Chondrocyte (in vitro differentiated cells): ENCODE results near the gene ISG15. TPM values are rescaled to one million over a fixed set of nuclear protein-coding genes. Genes with fewer than 3 reads are reported as not detected.
"Not testable (repeated sequence)": the region's sequence is repeated elsewhere in the genome, so short reads cannot be mapped to it uniquely, and the experiment has no call there.

ENCODE experiments used
- DNase-seq: peaks from one replicate; pipeline ENCODE4 v3.0.0; 2021; ENCODE audit warnings: mixed read lengths, low spot score
- H3K27ac Mint-ChIP-seq: one replicate; pipeline ENCODE4 v1.8.0; 2021; ENCODE audit warnings: mild to moderate bottlenecking, moderate library complexity, mixed read lengths; ENCODE audit not compliant: unreplicated experiment
- H3K27me3 Mint-ChIP-seq: 2 replicates; pipeline ENCODE4 v1.8.0; 2021; ENCODE audit warnings: low read depth, mixed read lengths
- H3K36me3 Mint-ChIP-seq: 2 replicates; pipeline ENCODE4 v1.8.0; 2021; ENCODE audit warnings: low read depth, mixed read lengths
- H3K4me1 Mint-ChIP-seq: 2 replicates; pipeline ENCODE4 v1.8.0; 2021; ENCODE audit warnings: low read depth, mild to moderate bottlenecking, mixed read lengths
- H3K4me3 Mint-ChIP-seq: one replicate; pipeline ENCODE4 v1.8.0; 2021; ENCODE audit warnings: mild to moderate bottlenecking, moderate library complexity, mixed read lengths; ENCODE audit not compliant: unreplicated experiment
- H3K9me3 Mint-ChIP-seq: 2 replicates; pipeline ENCODE4 v1.8.0; 2021; ENCODE audit warnings: low read depth, mixed read lengths
- total RNA-seq: library from RNA; stranded (reverse); gene quantifications from 3 replicates; pipeline ENCODE4 v1.2.1, GENCODE V29; 2021
- TF ChIP-seq, protein P1 (sequence below): fragments of 200-600 bp; sonication (generic); IDR thresholded peaks from 2 replicates; pipeline ENCODE4 v1.5.0; 2021; ENCODE audit warnings: antibody characterized with exemption, mild to moderate bottlenecking, moderate library complexity

Gene ISG15
- total RNA-seq, 1 donor from 2014 or later: 42.2 TPM

DNA sequence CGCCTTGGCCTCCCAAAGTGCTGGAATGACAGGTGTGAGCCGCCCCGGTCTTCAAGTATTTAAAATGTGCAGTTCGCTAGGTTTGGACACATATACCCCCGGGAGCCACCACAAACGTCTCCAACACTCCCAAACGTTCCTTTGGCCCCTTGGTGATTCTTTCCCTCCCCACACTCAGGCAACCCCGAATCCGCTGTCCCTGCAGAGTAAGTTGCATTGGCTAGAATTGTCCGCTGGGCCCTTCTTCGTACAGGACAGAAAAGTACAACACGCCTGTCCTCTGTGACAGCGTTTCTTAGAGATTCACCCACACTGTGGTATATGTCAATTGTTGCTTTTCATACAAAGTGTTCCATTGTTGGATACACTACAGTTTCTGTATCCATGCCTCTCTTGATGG, 28.2 kb upstream of the ISG15 start:
- H3K36me3 Mint-ChIP-seq: peaks cover 5% of the 10 kb centered on the region
- no peaks in the 10 kb centered on the region for H3K4me1 Mint-ChIP-seq
- peaks cover 5% of the 10 kb centered on the region for H3K27me3 Mint-ChIP-seq
- no peak overlapping the region for H3K4me3 Mint-ChIP-seq
- no peak overlapping the region for H3K27ac Mint-ChIP-seq
- TF ChIP-seq, protein P1, sequence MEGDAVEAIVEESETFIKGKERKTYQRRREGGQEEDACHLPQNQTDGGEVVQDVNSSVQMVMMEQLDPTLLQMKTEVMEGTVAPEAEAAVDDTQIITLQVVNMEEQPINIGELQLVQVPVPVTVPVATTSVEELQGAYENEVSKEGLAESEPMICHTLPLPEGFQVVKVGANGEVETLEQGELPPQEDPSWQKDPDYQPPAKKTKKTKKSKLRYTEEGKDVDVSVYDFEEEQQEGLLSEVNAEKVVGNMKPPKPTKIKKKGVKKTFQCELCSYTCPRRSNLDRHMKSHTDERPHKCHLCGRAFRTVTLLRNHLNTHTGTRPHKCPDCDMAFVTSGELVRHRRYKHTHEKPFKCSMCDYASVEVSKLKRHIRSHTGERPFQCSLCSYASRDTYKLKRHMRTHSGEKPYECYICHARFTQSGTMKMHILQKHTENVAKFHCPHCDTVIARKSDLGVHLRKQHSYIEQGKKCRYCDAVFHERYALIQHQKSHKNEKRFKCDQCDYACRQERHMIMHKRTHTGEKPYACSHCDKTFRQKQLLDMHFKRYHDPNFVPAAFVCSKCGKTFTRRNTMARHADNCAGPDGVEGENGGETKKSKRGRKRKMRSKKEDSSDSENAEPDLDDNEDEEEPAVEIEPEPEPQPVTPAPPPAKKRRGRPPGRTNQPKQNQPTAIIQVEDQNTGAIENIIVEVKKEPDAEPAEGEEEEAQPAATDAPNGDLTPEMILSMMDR: no peak
- peaks cover 6% of the 10 kb centered on the region for H3K9me3 Mint-ChIP-seq
- no peak for DNase-seq

DNA sequence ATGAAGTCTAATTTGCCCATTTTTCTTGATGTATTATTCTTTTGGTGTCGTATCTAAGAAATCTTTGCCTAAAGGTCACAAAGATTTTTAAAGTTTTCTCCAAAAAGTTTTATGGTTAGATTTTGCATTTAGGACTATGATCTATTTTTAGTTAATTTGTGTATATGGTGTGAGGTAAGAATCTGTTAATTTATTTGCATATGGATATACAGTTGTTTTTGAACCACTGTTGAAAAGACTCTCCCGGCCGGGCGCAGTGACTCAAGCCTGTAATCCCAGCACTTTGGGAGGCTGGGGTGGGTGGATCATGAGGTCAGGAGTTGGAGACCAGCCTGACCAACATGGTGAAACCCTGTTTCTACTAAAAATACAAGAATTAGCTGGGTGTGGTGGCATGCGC, 25.2 kb upstream of the ISG15 start:
- not testable (repeated sequence) for H3K27me3 Mint-ChIP-seq, DNase-seq, H3K4me3 Mint-ChIP-seq, H3K4me1 Mint-ChIP-seq, H3K27ac Mint-ChIP-seq
- Mint-ChIP-seq H3K9me3 (peaks cover 17% of the 10 kb centered on the region), H3K36me3 (peaks cover 15% of the 10 kb centered on the region)

DNA sequence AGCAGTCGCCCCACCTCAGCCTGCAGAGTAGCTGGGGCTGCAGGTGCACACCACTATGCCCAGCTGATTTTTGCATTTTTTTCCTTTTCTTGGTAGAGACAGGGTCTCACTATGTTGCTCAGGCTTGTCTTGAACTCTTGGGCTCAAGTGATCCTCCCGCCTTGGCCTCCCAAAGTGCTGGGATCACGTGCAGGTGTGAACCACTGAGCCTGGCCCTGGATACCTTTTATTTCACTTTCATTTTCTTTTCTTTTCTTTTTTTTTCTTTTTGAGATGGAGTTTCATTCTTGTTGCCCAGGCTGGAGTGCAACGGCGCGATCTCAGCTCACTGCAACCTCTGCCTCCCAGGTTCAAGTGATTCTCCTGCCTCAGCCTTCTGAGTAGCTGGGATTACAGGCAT, 22.0 kb upstream of the ISG15 start:
- H3K27me3 Mint-ChIP-seq, H3K4me3 Mint-ChIP-seq, DNase-seq, H3K27ac Mint-ChIP-seq, H3K4me1 Mint-ChIP-seq: not testable (repeated sequence)
- Mint-ChIP-seq H3K9me3 (peaks cover 17% of the 10 kb centered on the region), H3K36me3 (peaks cover 15% of the 10 kb centered on the region)

DNA sequence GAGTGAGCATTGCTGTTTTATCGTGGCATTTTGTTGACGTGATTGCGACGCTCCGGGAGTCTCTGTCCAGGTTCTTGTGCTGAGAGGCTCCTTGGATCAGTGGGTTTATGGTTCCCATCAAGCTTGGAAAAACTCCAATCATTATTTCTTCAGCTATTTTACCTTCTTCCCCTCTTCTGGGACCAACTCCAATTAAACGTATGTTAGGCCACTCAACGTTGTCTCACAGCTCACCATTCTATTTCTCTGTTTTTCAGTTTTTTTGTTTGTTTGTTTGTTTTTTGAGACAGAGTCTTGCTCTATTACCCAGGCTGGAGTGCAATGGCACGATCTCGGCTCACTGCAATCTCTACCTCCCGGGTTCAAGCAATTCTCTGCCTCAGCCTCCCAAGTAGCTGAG, 21.4 kb upstream of the ISG15 start:
- Mint-ChIP-seq H3K27ac (no peak overlapping the region), H3K4me1 (peaks cover 4% of the 10 kb centered on the region), H3K9me3 (peaks cover 17% of the 10 kb centered on the region), H3K4me3 (no peak overlapping the region), H3K27me3 (no peaks in the 10 kb centered on the region), H3K36me3 (peaks cover 15% of the 10 kb centered on the region)
- DNase-seq: no peak
- TF ChIP-seq, protein P1: no peak

DNA sequence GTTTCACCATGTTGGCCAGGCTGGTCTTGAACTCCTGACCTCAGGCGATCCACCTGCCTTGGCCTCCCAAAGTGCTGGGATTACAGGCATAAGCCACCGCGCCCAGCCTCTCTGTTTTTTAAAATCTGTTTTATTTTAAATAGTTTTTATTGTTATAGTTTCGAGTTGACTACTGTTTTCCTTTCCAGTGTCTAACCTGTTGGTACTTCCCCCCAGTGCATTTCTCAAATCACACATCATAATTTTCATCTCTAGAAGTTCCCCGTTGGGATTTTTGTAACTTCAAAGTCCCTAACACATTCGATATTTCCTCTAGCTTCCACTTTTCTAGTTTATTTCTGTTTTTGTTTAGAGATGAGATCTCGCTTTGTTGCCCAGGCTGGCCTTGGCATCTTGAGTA, 20.9 kb upstream of the ISG15 start:
- TF ChIP-seq, protein P1: no peak
- Mint-ChIP-seq H3K27me3 (no peaks in the 10 kb centered on the region), H3K27ac (no peak overlapping the region), H3K4me1 (peaks cover 9% of the 10 kb centered on the region), H3K36me3 (peaks cover 15% of the 10 kb centered on the region), H3K4me3 (no peak overlapping the region), H3K9me3 (peaks cover 17% of the 10 kb centered on the region)
- no peak for DNase-seq

DNA sequence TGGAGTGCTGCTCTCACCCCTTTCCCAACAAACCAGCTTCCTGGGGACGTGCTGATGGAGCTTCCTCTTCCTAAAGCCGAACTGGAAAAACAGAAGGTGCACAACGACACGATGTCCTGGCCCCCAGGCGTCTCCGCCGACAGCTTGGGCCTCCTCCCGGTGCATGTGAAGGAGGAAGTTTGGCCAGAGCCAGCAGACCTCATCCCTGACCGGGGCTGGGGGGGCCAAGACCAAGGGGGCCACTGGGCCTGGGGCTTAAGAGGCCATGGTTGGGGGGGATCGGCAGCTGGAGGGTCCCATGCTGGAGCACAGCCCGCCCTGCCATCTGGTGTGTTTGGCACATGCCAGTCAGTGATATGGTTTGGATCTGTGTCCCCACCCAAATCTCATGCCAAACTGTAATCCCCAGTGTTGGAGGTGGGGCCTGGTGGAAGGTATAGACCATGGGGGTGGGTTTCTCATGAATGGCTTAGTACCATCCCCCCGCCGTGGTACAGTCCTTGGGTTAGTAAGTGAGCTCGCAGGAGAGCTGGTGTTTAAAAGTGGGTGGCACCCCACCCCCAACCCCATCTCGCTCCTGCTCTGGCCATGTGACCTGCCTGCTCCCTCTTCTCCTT, 19.8 kb upstream of the ISG15 start:
- Mint-ChIP-seq H3K36me3 (peaks cover 13% of the 10 kb centered on the region), H3K4me3 (no peak overlapping the region), H3K9me3 (peaks cover 14% of the 10 kb centered on the region), H3K4me1 (peaks cover 9% of the 10 kb centered on the region), H3K27me3 (no peaks in the 10 kb centered on the region), H3K27ac (no peak overlapping the region)
- no peak for DNase-seq
- TF ChIP-seq, protein P1: no peak

DNA sequence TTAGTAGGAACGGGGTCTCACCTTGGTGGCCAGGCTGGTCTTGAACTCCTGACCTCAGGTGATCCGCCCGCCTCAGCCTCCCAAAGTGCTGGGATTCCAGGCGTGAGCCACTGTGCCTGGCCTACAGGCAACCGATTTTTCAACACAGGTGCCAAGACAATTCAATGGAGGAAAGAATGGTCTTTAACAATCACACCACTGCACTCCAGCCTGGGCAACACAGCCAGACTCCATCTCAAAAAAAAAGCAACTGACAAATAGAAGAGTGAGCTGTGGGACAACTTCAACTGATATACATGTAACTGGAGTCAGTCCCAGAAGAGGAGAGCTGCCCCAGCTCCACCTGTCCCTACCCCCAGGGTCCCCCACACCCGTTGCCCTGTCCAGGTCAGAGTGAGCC, 18.8 kb upstream of the ISG15 start:
- H3K4me3 Mint-ChIP-seq, H3K27ac Mint-ChIP-seq, H3K36me3 Mint-ChIP-seq, H3K4me1 Mint-ChIP-seq, H3K27me3 Mint-ChIP-seq, DNase-seq: not testable (repeated sequence)
- H3K9me3 Mint-ChIP-seq: peaks cover 11% of the 10 kb centered on the region
